Nephron progenitor cell (in vitro differentiated cells): ENCODE results near the gene OR13C3.

ENCODE experiments used
- DNase-seq: peaks from one replicate; pipeline ENCODE4 v3.0.0; 2021
- H3K27ac Mint-ChIP-seq: 2 replicates; pipeline ENCODE4 v1.8.0; 2021; ENCODE audit warnings: mild to moderate bottlenecking, moderate library complexity, mixed read lengths
- H3K27me3 Mint-ChIP-seq: 2 replicates; pipeline ENCODE4 v1.8.0; 2021; ENCODE audit warnings: mild to moderate bottlenecking, low read depth, mixed read lengths; ENCODE audit not compliant: poor library complexity
- H3K36me3 Mint-ChIP-seq: 2 replicates; pipeline ENCODE4 v1.8.0; 2021; ENCODE audit warnings: low read depth, mixed read lengths
- H3K4me1 Mint-ChIP-seq: 2 replicates; pipeline ENCODE4 v1.8.0; 2021; ENCODE audit warnings: mixed read lengths
- H3K4me3 Mint-ChIP-seq: 2 replicates; pipeline ENCODE4 v1.8.0; 2021; ENCODE audit warnings: mild to moderate bottlenecking, moderate library complexity, mixed read lengths
- H3K9me3 Mint-ChIP-seq: 2 replicates; pipeline ENCODE4 v1.8.0; 2021; ENCODE audit warnings: mild to moderate bottlenecking, moderate library complexity, mixed read lengths
- CTCF ChIP-seq: fragments of 200-600 bp; sonication (generic); IDR thresholded peaks from 2 replicates; pipeline ENCODE4 v1.5.0; 2021; ENCODE audit warnings: antibody characterized with exemption

Gene OR13C3

DNA sequence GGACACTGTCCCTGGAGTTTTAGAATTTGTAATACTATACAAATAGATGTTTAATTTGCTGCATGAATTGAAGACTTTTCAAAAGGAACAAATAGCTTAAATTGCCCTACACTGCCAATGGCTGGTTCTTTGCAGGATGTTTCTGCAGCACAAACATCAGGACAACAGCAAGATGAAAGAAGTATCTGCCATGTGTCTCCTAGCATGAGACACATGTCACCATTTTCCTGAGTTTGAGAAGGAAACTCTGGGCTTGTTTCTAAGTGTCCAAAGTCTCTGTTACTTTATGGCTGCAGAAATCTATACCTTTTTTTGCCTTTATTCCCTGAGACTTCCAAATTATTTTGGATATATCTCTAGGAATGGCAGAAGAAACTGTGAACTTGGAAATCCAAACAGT is 33.2 kb downstream of the OR13C3 start:
- no peak for TF ChIP-seq CTCF
- Mint-ChIP-seq H3K27ac (no peak overlapping the region), H3K27me3 (no peaks in the 10 kb centered on the region), H3K9me3 (no peaks in the 10 kb centered on the region), H3K4me3 (no peak overlapping the region), H3K36me3 (no peaks in the 10 kb centered on the region), H3K4me1 (no peaks in the 10 kb centered on the region)
- no peak for DNase-seq

DNA sequence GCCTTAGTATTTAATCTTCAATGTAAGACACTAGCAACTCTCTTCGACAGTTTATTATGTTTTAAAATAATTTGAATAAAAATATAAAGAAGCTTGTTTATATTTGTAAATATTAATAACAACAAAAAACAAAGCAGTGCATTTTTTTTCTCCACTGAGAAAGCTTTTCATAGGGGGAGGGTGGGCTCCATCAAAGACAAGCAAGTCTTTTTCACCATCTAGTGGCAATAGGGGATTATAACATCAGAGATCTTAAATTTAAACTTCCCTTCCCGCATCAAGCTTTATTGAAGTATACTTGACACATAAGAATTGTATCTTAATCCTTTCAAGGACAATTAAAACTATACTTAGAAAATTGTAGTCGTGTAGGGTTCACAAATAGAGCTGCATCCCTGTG is 41.8 kb downstream of the OR13C3 start:
- H3K36me3 Mint-ChIP-seq = no peaks in the 10 kb centered on the region
- H3K27ac Mint-ChIP-seq = peak overlapping the region; percentile 54
- peak; percentile 48 for TF ChIP-seq CTCF
- no peak for DNase-seq
- no peaks in the 10 kb centered on the region for H3K4me1 Mint-ChIP-seq
- H3K9me3 Mint-ChIP-seq = no peaks in the 10 kb centered on the region
- H3K4me3 Mint-ChIP-seq = no peak overlapping the region
- H3K27me3 Mint-ChIP-seq = no peaks in the 10 kb centered on the region
